Measurements from ENCODE around the gene SLC5A5. TPM values are rescaled to one million over a fixed set of nuclear protein-coding genes. Genes with fewer than 3 reads are reported as not detected.

SLC5A5 gene
- total RNA-seq, 2 donors from 2014 or later, result not detected

DNA sequence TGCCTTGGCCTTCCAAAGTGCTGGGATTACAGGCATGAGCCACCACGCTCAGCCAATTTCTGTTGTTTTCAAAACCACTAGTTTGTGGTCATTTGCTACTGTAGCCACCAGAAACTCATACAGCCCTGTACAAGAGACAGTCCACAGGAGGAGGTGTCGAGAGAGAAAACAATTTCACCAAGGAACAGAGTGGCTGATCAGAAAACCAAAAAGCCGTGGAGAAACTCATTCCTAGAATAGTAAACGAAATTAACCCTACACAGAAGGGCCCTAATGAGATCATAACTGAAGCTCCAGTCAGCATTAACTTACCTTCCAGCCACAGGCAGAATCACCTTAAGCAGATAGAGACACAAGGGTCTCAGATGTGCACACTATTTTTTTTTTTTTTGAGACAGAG lies 57.3 kb downstream of the SLC5A5 start:
- Histone ChIP-seq H3K36me3 (no peaks in the 10 kb centered on the region), H3K27me3 (no peaks in the 10 kb centered on the region), H3K27ac (no peak overlapping the region), H3K4me3 (no peak overlapping the region), H3K9me3 (no peaks in the 10 kb centered on the region), H3K9ac (ENCODE audit: low read depth in 2 of 2, low read length in 2 of 2) (no peak overlapping the region), H3K4me1 (peaks cover 7% of the 10 kb centered on the region)
- TF ChIP-seq CTCF (IDR thresholded peaks at IDR 0.05), result no peak
- no peak for DNase-seq
- intact Hi-C loops (cut with DNase I), result no loop called here

GRCh38 chr19:17931532-17932191 lies 59.9 kb downstream of the SLC5A5 start:
- Histone ChIP-seq H3K27ac (no peak overlapping the region), H3K27me3 (no peaks in the 10 kb centered on the region), H3K4me3 (no peak overlapping the region), H3K36me3 (no peaks in the 10 kb centered on the region), H3K4me1 (peaks cover 9% of the 10 kb centered on the region), H3K9ac (ENCODE audit: low read depth in 2 of 2, low read length in 2 of 2) (peak overlapping the region in 1 of 2 donors; percentile 67), H3K9me3 (no peaks in the 10 kb centered on the region)
- TF ChIP-seq CTCF (IDR thresholded peaks at IDR 0.05), result no peak
- intact Hi-C loops (cut with DNase I), result loop anchor here (2.0 kb wide), 1 partner anchor 69 kb away; no protein-coding TSS in a partner anchor
- no peak for DNase-seq

DNA sequence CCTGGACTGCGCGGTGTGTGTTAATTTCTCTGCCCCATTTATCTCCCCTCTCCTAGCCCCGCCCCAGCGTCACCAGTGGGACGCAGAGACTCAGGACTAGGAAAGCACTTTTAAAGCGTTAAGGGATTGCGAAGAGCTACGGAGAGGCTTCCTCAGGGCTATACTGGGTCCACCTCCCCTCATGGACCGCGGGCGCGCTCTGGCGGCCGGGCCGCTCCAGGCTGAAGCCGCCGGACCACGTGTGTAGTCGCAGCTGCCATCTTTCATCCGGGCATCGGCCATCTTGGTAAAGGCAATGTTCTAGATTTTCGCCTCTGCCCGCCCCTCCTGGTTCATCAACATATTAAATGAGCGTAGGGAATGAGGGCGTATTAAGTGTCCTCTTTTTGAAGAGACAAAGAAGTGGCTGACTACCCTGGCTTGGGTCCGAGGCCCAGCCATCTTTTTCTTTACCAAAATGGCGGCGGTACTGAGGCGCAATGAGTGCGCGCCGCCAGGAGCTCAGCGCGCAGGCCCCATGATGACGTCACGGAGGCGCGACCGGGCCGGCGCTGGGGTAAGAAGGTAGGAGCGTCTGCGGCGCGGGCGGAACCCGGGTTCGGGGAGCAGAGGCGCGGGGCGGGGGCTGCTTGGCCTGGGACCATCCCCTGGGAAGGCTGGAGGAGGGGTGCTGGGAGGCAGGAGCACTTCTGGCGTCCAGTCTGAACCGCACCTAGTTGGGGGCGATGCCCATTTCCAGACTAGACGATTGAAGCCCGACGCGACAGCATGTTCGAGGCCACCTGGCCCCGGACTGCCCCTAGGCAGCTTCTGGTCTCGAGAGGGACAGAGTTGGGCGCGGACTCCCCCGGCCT lies 61.0 kb downstream of the SLC5A5 start, which contains the start of gene CCDC124:
Gene CCDC124, plus strand, starts transcription at position 531 of the 854 bp plus-strand sequence. CDS start 3,406 bp downstream, outside the sequence.
- peaks cover 9% of the 10 kb centered on the region for H3K4me1 ChIP-seq
- H3K36me3 ChIP-seq, result no peaks in the 10 kb centered on the region
- TF ChIP-seq CTCF (IDR thresholded peaks at IDR 0.05), result peak; percentile 80
- peak within 1 kb of the TSS; percentile 80 to 92 for H3K9ac ChIP-seq (ENCODE audit: low read depth in 2 of 2, low read length in 2 of 2)
- intact Hi-C loops (cut with DNase I), result loop anchor here (2.0 kb wide), 1 partner anchor 70 kb away; no protein-coding TSS in a partner anchor
- no peaks in the 10 kb centered on the region for H3K27me3 ChIP-seq
- no peaks in the 10 kb centered on the region for H3K9me3 ChIP-seq
- DNase-seq, result peak; percentile 93
- peak within 1 kb of the TSS; percentile 87 for H3K4me3 ChIP-seq
- peak within 1 kb of the TSS; percentile 39 for H3K27ac ChIP-seq

DNA sequence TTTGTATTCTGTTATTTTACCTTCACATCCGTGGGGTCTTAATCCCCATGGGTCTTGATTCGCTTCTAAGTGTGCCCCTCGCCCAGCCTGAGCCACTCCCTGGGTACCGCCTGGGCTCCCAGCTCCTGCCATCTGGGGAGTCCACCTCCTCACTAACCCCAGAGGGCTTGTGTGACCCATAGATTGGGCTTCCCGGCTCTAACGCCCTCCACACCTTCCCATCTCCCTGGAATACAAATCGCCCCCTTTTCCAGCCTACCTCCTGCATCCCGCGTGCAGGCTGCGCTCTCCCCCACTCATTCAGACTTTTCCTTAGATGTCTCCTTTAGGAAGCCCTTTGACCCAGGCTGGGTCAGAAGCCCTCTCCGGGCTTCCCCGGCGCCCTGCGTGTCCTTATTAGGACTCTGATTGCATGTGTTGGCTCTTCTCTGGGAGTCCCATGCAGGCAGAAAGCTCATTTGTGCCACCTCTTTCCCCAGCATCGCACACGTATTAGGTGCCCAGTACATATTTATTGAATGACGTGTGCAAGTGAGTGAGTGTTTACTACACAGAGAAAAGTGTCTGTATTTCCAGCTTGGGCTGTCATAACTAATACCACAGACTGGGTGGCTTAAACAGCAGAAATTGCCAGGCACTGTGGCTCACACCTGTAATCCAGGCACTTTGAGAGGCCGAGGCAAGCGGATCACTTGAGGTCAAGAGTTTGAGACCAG lies 61.8 kb downstream of the SLC5A5 start:
- H3K27ac ChIP-seq, result no peak overlapping the region
- peak overlapping the region; percentile 87 for H3K4me3 ChIP-seq
- peak overlapping the region; percentile 80 to 92 for H3K9ac ChIP-seq (ENCODE audit: low read depth in 2 of 2, low read length in 2 of 2)
- no peaks in the 10 kb centered on the region for H3K27me3 ChIP-seq
- H3K36me3 ChIP-seq, result no peaks in the 10 kb centered on the region
- intact Hi-C loops (cut with DNase I), result loop anchor here (2.0 kb wide), 1 partner anchor 71 kb away; no protein-coding TSS in a partner anchor
- peaks cover 9% of the 10 kb centered on the region for H3K4me1 ChIP-seq
- no peak for TF ChIP-seq CTCF (IDR thresholded peaks at IDR 0.05)
- no peak for DNase-seq
- no peaks in the 10 kb centered on the region for H3K9me3 ChIP-seq

DNA sequence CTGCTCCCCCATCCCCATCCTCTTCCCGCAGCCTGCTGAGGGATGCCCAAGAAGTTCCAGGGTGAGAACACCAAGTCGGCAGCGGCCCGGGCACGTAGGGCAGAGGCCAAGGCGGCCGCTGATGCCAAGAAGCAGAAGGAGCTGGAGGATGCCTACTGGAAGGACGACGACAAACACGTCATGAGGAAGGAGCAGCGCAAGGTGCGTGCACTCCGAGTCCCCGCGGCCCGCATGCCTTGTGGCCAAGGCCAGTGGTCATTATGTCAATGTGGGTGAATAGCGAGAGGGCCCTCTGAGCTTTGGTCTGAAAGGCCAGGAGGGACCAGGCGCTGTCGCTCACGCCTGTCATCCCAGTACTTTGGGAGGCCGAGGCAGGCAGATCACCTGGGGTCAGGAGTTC lies 64.6 kb downstream of the SLC5A5 start:
- H3K9ac ChIP-seq (ENCODE audit: low read depth in 2 of 2, low read length in 2 of 2), result no peak overlapping the region
- H3K27me3 ChIP-seq, result no peaks in the 10 kb centered on the region
- DNase-seq, result no peak
- intact Hi-C loops (cut with DNase I), result loop anchor here (5.0 kb wide), 1 partner anchor 121 kb away; no protein-coding TSS in a partner anchor
- no peak overlapping the region for H3K4me3 ChIP-seq
- H3K27ac ChIP-seq, result no peak overlapping the region
- H3K9me3 ChIP-seq, result no peaks in the 10 kb centered on the region
- TF ChIP-seq CTCF (IDR thresholded peaks at IDR 0.05), result no peak
- no peaks in the 10 kb centered on the region for H3K36me3 ChIP-seq
- peaks cover 9% of the 10 kb centered on the region for H3K4me1 ChIP-seq

Data from colonic mucosa (tissue), 4 donors.